Testis (tissue), 3 donors: ENCODE measurements around the gene CFAP58. TPM values are rescaled to one million over a fixed set of nuclear protein-coding genes. Genes with fewer than 3 reads are reported as not detected.

ENCODE experiments used
- DNase-seq: peaks from one replicate; pipeline ENCODE4 v3.0.0-alpha.2; 2019
- H3K27ac ChIP-seq, 2 donors: fragments of 200-600 bp; sonication (generic); one replicate each; pipeline ENCODE4 v1.5.1; 2019
- H3K27me3 ChIP-seq: fragments of 200-600 bp; sonication (generic); one replicate; pipeline ENCODE4 v1.5.1; 2019
- H3K36me3 ChIP-seq: fragments of 200-600 bp; sonication (generic); one replicate; pipeline ENCODE4 v1.5.1; 2017; ENCODE audit warnings: low read depth; ENCODE audit errors: missing control alignments
- H3K4me1 ChIP-seq: fragments of 200-600 bp; sonication (generic); one replicate; pipeline ENCODE4 v1.5.1; 2019
- H3K4me3 ChIP-seq, 2 donors: fragments of 200-600 bp; sonication (generic); one replicate each; pipeline ENCODE4 v1.5.1; 2017 to 2019
- H3K9me3 ChIP-seq: fragments of 200-600 bp; sonication (generic); one replicate; pipeline ENCODE4 v1.5.1; 2017
- POLR2A ChIP-seq: fragments of 450-650 bp; IDR thresholded peaks from one replicate; pipeline ENCODE4 v1.6.1; 2017; ENCODE audit warnings: antibody characterized with exemption, mild to moderate bottlenecking, moderate library complexity
- WGBS, 2 donors: methylation state at CpG; one replicate each; pipeline ENCODE4 v1.1.5; 2018; 5-methylcytosine and 5-hydroxymethylcytosine counted together
- intact Hi-C: fragments of 100-400 bp; cut with DNase I; formaldehyde crosslinking; loops from one replicate; pipeline ENCODE4 v1.15.1; 2023; ENCODE audit warnings: low total_unique reads
- polyA plus RNA-seq: library from polyadenylated mRNA; stranded (reverse); fragments of 350-450 nt; fragmentation: Illumina TruSeq; extraction: RNeasy Lipid Tissue Mini Kit (QIAGEN cat#74804); gene quantifications from one replicate; pipeline ENCODE4 v1.2.3, GENCODE V29; 2014; ENCODE audit warnings: low read depth, low replicate concordance; ENCODE audit not compliant: insufficient read depth
- total RNA-seq, 2 donors: library from RNA; depleted of rRNA; stranded (reverse); fragments of >200 nt; gene quantifications; one replicate each; pipeline ENCODE4 v1.2.3, GENCODE V29; 2016
- TF ChIP-seq, protein P1 (sequence below), 3 experiments: fragments of 450-650 bp in 2 of 3; fragments of 200-600 bp in 1 of 3; sonication (generic) in 1 of 3; IDR thresholded peaks; one replicate each; pipeline ENCODE4 v1.5.1; 2016 to 2019; ENCODE audit warnings: antibody characterized with exemption in 3 of 3, mild to moderate bottlenecking in 2 of 3, moderate library complexity in 1 of 3

The CFAP58 gene
- total and polyA plus RNA-seq, 3 donors from 2014 or later: 10.1 to 16.3 (median 14.6) TPM

DNA sequence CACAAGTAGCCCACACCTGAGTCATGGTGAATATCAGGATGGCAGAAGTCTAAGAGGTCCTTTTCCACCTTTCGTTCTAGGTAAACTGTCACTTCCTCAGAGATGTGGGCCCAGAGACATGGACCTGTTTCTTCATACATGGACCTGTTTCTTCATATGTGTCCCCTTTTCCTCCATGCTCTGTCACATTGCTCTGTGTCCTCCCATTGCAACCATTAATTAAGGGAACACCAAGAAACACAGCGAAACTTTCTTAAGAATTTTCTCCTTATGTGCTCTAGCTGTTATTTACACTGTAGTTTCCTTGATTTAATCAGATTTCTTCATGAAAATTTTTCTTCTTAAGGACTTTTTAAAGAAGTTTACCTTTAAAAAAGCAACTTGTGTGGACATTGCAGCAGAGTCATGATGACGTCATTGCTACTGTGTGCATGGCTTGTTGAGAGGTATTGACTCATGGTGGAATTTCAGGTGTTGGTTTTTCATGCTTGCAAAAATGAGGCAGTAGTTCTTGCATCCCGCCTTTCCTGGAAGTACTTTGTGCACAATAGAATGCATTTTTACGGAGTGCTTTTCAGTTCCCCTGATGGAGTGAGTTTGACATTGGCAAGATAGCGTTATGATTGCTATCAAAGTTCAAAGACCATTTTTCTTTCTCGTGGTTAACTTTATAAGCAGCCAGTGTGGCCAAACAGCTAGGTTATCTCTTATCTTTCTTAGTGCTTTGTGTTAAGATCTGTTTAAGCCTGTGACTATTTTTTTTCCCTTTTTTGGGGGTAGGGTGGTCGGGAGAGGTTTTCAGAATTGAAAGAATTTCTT lies 37.7 kb downstream of the CFAP58 start:
- TF ChIP-seq POLR2A: no peak
- TF ChIP-seq, protein P1, sequence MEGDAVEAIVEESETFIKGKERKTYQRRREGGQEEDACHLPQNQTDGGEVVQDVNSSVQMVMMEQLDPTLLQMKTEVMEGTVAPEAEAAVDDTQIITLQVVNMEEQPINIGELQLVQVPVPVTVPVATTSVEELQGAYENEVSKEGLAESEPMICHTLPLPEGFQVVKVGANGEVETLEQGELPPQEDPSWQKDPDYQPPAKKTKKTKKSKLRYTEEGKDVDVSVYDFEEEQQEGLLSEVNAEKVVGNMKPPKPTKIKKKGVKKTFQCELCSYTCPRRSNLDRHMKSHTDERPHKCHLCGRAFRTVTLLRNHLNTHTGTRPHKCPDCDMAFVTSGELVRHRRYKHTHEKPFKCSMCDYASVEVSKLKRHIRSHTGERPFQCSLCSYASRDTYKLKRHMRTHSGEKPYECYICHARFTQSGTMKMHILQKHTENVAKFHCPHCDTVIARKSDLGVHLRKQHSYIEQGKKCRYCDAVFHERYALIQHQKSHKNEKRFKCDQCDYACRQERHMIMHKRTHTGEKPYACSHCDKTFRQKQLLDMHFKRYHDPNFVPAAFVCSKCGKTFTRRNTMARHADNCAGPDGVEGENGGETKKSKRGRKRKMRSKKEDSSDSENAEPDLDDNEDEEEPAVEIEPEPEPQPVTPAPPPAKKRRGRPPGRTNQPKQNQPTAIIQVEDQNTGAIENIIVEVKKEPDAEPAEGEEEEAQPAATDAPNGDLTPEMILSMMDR (IDR thresholded peaks at IDR 0.05): no peak
- no peak for DNase-seq
- H3K27ac ChIP-seq: no peak overlapping the region
- no peaks in the 10 kb centered on the region for H3K9me3 ChIP-seq
- H3K4me1 ChIP-seq: no peaks in the 10 kb centered on the region
- no peak overlapping the region for H3K4me3 ChIP-seq
- H3K27me3 ChIP-seq: no peaks in the 10 kb centered on the region
- H3K36me3 ChIP-seq: no peaks in the 10 kb centered on the region
- 87 to 89% methylated on average over 8 of the region's 8 CpGs for WGBS, 2 donors
- intact Hi-C loops: no loop called here

DNA sequence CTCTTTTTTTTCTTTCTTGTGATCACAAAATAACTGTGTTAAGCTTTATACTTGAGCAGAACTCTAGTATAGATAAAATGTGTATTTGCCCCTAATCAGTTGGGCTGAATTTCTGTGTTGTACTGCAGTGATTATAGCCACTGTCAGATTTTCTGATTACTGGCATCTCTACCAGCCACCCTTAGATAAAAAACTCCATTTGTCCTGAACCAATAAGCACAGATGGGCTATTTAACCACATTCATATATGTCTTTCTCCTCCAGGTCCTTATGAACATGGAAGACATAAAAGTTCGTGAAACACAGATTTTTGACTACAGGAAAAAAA lies 38.3 kb downstream of the CFAP58 start:
- Histone ChIP-seq H3K27ac (no peak overlapping the region), H3K9me3 (no peaks in the 10 kb centered on the region), H3K4me3 (no peak overlapping the region), H3K27me3 (no peaks in the 10 kb centered on the region), H3K4me1 (no peaks in the 10 kb centered on the region), H3K36me3 (no peaks in the 10 kb centered on the region)
- DNase-seq: no peak
- intact Hi-C loops: no loop called here
- no peak for TF ChIP-seq POLR2A
- TF ChIP-seq, protein P1 (IDR thresholded peaks at IDR 0.05): no peak
- WGBS, 2 donors: 89 to 100% methylated on average over 1 of the region's 1 CpG

DNA sequence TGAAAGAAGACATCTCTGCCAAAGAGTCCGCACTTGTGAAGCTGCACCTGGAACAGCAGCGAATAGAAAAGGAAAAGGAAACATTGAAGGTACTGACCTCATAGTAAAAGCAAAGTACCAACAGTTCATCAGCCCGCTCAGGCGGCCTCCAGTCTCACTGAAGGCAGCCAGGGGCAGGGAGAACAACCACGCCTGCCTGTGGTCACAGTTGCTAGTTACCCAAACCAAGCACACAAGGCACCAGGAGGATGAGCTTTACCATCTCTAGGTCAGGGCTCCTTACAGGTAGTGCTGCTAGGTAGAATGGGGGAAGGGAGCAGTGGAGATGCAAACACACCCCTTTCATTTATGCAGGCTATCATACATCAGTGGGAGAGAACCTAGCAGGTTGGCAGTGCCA lies 39.8 kb downstream of the CFAP58 start:
- 94 to 98% methylated on average over 5 of the region's 5 CpGs for WGBS, 2 donors

DNA sequence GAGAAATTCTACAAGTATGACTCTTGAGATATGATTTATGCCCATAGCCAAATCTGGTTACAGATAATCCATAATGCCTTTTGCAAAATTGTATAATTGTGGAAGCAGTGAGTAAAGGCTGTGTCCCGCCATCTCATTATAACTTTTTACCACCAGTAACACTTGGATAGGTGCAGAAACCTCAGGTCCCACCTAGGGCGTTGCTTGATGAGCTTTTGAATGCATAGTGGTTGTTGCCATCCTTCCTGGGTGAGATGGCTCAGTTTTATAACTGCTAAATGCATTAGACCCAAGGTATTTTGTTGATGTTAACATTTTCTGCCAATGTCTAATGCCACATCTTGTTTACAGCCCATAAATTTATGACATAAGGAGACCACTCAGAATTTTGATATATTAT lies 42.9 kb downstream of the CFAP58 start:
- no peak for TF ChIP-seq POLR2A
- TF ChIP-seq, protein P1 (IDR thresholded peaks at IDR 0.05): no peak
- H3K9me3 ChIP-seq: no peaks in the 10 kb centered on the region
- H3K27ac ChIP-seq: no peak overlapping the region
- no peaks in the 10 kb centered on the region for H3K4me1 ChIP-seq
- 83 to 87% methylated on average over 2 of the region's 2 CpGs for whole genome bisulfite sequencing, 2 donors
- no peak overlapping the region for H3K4me3 ChIP-seq
- H3K36me3 ChIP-seq: no peaks in the 10 kb centered on the region
- no peak for DNase-seq
- intact Hi-C loops: no loop called here
- no peaks in the 10 kb centered on the region for H3K27me3 ChIP-seq

More for the DNA sequence above, 39.8 kb downstream of the CFAP58 start:
- Histone ChIP-seq H3K4me1 (no peaks in the 10 kb centered on the region), H3K9me3 (no peaks in the 10 kb centered on the region), H3K27me3 (no peaks in the 10 kb centered on the region), H3K36me3 (no peaks in the 10 kb centered on the region), H3K27ac (no peak overlapping the region), H3K4me3 (no peak overlapping the region)
- TF ChIP-seq, protein P1 (IDR thresholded peaks at IDR 0.05): no peak
- TF ChIP-seq POLR2A: no peak
- DNase-seq: no peak
- intact Hi-C loops: no loop called here

DNA sequence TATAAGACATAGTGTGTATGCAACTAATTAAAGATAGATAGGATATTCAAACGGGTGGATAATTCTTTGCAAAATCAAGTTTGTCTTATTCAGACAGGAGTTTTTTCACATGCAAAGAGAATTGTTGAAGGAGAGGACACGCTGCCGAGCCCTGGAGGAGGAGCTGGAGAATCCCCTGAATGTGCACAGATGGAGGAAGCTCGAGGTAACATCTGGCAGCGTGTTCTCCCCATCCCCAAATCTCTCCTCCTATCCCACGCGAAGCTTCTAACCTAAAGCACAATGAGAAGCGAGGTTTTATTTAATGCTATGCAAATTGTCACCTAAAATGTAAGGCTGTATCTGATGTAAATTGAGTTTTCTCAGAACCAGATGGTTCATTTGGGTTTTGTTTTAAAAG lies 50.0 kb downstream of the CFAP58 start:
- Histone ChIP-seq H3K4me3 (no peak overlapping the region), H3K36me3 (no peaks in the 10 kb centered on the region), H3K27ac (no peak overlapping the region), H3K27me3 (no peaks in the 10 kb centered on the region), H3K9me3 (no peaks in the 10 kb centered on the region), H3K4me1 (no peaks in the 10 kb centered on the region)
- intact Hi-C loops: no loop called here
- 77 to 79% methylated on average over 8 of the region's 8 CpGs for WGBS, 2 donors
- no peak for TF ChIP-seq POLR2A
- TF ChIP-seq, protein P1 (IDR thresholded peaks at IDR 0.05): no peak
- no peak for DNase-seq
